Measurements from ENCODE around the gene STAC. TPM values are rescaled to one million over a fixed set of nuclear protein-coding genes. Genes with fewer than 3 reads are reported as not detected.

Gene STAC
- total RNA-seq, 1 experiment from 2014 or later = 2.0 TPM

- H3K27me3 ChIP-seq (replicated peaks; ENCODE audit: insufficient read depth, low read depth, low read length, poor library complexity) = no peaks in the 10 kb centered on the region
- ChIA-PET POLR2A (ENCODE audit: low non-redundant PET) (no interaction called here), CTCF (no interaction called here)
- no peaks in the 10 kb centered on the region for H3K4me1 ChIP-seq (ENCODE audit: insufficient read depth, low read length, poor library complexity, severe bottlenecking)
- H3K9me3 ChIP-seq (ENCODE audit: low read depth, low read length, poor library complexity, severe bottlenecking) = no peaks in the 10 kb centered on the region
- intact Hi-C loops (cut with micrococcal nuclease; ENCODE audit: unreplicated experiment) = no loop called here
- H3K4me3 ChIP-seq (ENCODE audit: low read depth, low read length, poor library complexity, severe bottlenecking) = no peak overlapping the region
- no peaks in the 10 kb centered on the region for H3K36me3 ChIP-seq (ENCODE audit: insufficient read depth, low read length, poor library complexity, severe bottlenecking)
- TF ChIP-seq CTCF (conservative IDR thresholded peaks at IDR 0.05; ENCODE audit: low read depth, low read length) (no peak), EZH2 (IDR thresholded peaks at IDR 0.05; ENCODE audit: borderline replicate concordance, low read depth, low read length, poor library complexity, severe bottlenecking) (no peak)
- H3K27ac ChIP-seq (ENCODE audit: low read depth, low read length, poor library complexity, severe bottlenecking) = no peak overlapping the region
- no peak for DNase-seq (ENCODE audit: low spot score)
- BruUV-seq (replicated peaks) = no TSS peak
Measured at GRCh38 chr3:36373084-36373483, 7.2 kb upstream of the STAC start.

DNA sequence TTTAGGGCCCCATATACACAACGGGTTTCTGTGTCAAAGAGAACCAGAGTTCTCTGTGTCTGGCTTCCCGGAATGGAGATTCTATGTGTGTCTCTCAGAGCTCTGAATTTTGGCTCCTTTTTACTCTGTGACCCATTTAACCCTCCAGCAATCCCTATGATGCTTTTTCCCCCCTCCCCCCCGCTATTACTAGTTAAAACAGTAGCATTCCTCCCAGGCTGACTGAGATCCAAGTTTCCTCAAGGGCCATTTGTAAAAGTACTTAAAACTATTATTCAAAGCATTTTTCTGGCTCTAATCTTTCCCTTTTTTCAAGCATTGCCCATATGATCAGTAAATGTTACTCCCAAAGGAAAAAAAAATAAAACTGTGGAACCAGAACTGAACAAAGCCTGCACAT is 6.6 kb upstream of the STAC start:
- H3K27me3 ChIP-seq (replicated peaks; ENCODE audit: insufficient read depth, low read depth, low read length, poor library complexity) = no peaks in the 10 kb centered on the region
- intact Hi-C loops (cut with micrococcal nuclease; ENCODE audit: unreplicated experiment) = no loop called here
- POLR2A ChIA-PET (ENCODE audit: low non-redundant PET) = no interaction called here

DNA sequence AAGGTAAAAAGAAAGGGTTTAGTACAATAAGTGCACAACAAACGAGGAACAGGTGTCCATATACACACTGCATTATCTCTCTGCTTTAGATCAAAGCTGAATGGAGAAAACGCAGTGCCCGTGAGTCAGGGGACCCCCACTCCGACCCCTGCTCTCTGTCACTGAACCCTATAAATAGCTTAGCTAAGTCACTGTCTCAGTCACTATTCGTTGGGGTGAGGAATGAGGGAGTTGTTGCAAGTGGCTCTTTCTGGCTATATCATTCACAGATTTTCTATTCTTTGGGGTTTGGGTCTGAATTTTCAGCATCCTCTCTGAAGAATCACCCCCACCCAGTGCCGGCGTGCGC is 458 bp upstream of the STAC start:
- ChIA-PET POLR2A (ENCODE audit: low non-redundant PET) (no interaction called here), CTCF (no interaction called here)
- BruUV-seq (replicated peaks) = no TSS peak
- Histone ChIP-seq H3K27me3 (replicated peaks; ENCODE audit: insufficient read depth, low read depth, low read length, poor library complexity) (peaks cover 14% of the 10 kb centered on the region), H3K36me3 (ENCODE audit: insufficient read depth, low read length, poor library complexity, severe bottlenecking) (no peaks in the 10 kb centered on the region), H3K9me3 (ENCODE audit: low read depth, low read length, poor library complexity, severe bottlenecking) (no peaks in the 10 kb centered on the region), H3K4me3 (ENCODE audit: low read depth, low read length, poor library complexity, severe bottlenecking) (peak overlapping the region; percentile 50), H3K4me1 (ENCODE audit: insufficient read depth, low read length, poor library complexity, severe bottlenecking) (no peaks in the 10 kb centered on the region), H3K27ac (ENCODE audit: low read depth, low read length, poor library complexity, severe bottlenecking) (no peak overlapping the region)
- no peak for DNase-seq (ENCODE audit: low spot score)
- TF ChIP-seq CTCF (conservative IDR thresholded peaks at IDR 0.05; ENCODE audit: low read depth, low read length) (no peak), EZH2 (IDR thresholded peaks at IDR 0.05; ENCODE audit: borderline replicate concordance, low read depth, low read length, poor library complexity, severe bottlenecking) (no peak)
- intact Hi-C loops (cut with micrococcal nuclease; ENCODE audit: unreplicated experiment) = no loop called here

More for the DNA sequence above, 6.6 kb upstream of the STAC start:
- no TSS peak for BruUV-seq (replicated peaks)
- Histone ChIP-seq H3K4me1 (ENCODE audit: insufficient read depth, low read length, poor library complexity, severe bottlenecking) (no peaks in the 10 kb centered on the region), H3K4me3 (ENCODE audit: low read depth, low read length, poor library complexity, severe bottlenecking) (no peak overlapping the region), H3K36me3 (ENCODE audit: insufficient read depth, low read length, poor library complexity, severe bottlenecking) (no peaks in the 10 kb centered on the region), H3K9me3 (ENCODE audit: low read depth, low read length, poor library complexity, severe bottlenecking) (no peaks in the 10 kb centered on the region), H3K27ac (ENCODE audit: low read depth, low read length, poor library complexity, severe bottlenecking) (no peak overlapping the region)
- DNase-seq (ENCODE audit: low spot score) = no peak
- no peak for TF ChIP-seq EZH2 (IDR thresholded peaks at IDR 0.05; ENCODE audit: borderline replicate concordance, low read depth, low read length, poor library complexity, severe bottlenecking)
- no peak for TF ChIP-seq CTCF (conservative IDR thresholded peaks at IDR 0.05; ENCODE audit: low read depth, low read length)
- CTCF ChIA-PET = no interaction called here

Measured in A673 (cell line).